ENCODE data around the gene ADCY2. TPM values are rescaled to one million over a fixed set of nuclear protein-coding genes. Genes with fewer than 3 reads are reported as not detected.

The ADCY2 gene
- not detected in 2 replicates for total RNA-seq

DNA sequence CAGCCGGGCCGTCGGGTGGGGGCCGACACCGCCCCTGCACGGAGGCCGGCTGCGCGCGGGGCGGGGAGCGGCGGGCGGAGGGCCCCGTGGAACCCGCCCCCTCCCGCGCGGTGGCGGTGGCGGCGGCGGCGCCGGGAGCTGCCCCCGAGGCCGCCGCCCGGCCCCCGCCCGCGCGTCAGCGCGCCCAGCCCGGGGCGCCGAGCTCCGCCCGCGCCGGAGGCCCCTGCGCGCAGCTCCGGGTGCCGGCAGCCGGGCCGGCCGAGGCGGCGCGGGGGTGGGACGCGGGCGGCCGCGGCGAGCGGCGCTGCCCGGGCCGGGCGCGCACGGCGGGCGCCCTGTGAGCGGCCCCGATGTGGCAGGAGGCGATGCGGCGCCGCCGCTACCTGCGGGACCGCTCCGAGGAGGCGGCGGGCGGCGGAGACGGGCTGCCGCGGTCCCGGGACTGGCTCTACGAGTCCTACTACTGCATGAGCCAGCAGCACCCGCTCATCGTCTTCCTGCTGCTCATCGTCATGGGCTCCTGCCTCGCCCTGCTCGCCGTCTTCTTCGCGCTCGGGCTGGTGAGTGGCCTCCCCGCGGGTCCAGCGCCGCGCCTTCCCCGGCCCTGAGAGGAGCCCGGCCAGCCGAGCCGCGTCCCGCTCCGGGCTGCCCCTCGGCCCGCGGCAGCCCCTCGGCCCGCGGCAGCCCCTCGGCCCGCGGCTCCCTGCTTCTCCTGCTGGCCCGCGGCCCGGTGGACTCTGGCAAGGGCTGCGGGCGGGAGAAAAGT lies at the start of gene ADCY2:
TSS of gene ADCY2 (plus strand) at position 192 of the 766 bp plus-strand sequence. CDS start at position 351, 159 bp downstream.
- no peak for DNase-seq (ENCODE audit: low read depth)

DNA sequence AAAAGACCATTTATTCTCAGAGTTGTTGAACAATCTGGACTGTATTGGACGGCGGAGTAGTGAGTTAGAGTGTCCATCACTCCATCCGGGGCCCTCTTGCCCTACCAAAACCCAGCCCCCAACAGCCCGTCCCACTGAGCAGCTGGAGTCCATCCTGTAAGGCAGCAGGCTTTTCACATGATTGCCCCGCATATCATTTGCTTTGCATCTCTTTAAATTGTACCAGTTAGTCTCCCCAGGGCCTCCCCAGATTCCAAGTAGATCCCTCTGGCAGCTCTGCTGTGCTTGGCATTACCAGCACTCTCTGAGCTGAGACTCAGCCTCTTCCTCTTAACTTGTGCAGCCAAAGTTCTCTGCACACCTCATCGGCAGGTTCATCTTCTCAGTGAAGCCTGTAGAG lies 48.6 kb upstream of the ADCY2 start:
- no peak for DNase-seq (ENCODE audit: low read depth)

DNA sequence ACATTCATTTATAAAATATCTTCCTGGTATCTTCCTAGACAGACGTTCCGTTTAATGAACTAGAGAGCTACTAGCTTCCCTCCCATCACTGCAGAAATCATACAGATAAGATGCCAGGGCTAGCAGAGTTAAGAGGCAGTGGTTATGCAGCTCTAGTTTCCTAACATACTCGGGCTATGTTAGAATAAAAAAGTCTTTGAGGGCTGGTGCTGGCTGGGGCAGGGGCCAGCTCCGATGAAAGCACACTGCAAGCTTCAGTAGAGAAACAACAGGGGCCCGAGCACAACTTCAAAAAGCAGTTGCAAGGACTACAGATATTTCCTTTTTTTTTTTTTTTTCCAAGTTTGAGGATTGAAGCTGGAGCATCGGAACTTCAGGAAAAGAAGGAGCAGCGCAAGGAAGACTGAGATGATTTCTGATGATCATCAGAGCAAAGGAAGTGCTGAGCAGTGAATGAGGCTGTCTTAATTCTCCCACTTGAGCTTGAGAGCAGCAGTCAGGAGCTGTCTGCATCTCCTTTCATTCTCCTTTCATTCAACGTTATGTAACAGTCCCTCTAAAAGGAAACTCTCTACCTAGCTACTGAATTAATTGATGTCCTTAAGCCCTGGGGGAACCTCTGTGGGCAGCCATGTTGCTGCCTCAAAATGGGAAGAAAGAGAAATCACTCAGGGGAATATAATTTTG lies 47.6 kb upstream of the ADCY2 start:
- no peak for DNase-seq (ENCODE audit: low read depth)

DNA sequence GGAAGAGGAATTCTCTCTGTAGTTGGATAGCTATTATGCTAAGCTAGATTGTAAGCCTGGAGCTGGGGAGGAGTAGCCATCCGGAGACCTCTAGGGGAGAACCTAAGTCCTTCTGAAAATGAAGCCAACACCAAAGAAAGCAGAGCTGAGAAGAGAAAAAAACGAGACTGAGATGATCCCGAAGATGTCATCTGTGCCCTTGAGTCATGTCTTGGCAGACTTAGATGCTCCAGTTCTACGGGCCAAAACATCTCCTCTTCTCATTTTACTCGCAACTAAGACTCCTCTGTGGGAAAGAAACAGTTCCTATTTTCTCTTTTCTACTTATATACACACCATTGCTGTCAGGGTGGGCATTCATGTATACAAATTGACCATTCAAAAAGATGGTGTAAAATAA lies 34.3 kb upstream of the ADCY2 start:
- no peak for DNase-seq (ENCODE audit: low read depth)

DNA sequence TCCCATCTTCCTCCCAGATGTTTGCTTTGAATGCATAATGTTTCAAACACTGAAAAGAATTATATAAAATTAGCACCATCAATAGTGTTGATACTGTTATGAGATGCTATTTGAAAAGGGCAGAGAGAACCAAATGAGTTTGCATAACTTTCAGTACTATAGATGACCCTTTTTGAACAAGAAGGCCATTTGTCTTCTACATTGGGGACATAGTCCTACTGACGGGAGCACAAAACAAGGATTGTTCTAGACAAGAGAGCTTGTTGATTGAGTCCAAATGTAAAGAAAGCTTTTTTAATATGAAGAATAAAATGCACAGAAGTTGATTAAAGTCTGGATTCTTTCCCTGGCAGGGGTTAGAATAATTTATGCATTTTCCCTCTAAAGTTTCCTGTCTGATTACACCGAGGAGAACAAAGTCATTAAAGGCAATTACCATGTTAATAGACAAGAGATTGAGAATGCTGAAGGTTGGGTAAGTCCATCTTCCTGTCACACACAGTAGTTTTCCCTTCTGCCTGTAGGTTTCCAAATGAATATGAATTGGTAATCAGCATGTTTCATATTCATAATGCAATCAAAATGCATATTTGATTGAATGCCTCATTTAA lies 32.8 kb upstream of the ADCY2 start:
- no peak for DNase-seq (ENCODE audit: low read depth)

- DNase-seq (ENCODE audit: low read depth): no peak
Observed at GRCh38 chr5:7364226-7364875, 31.6 kb upstream of the ADCY2 start.

GRCh38 chr5:7367780-7368179 lies 28.2 kb upstream of the ADCY2 start:
- no peak for DNase-seq (ENCODE audit: low read depth)

DNA sequence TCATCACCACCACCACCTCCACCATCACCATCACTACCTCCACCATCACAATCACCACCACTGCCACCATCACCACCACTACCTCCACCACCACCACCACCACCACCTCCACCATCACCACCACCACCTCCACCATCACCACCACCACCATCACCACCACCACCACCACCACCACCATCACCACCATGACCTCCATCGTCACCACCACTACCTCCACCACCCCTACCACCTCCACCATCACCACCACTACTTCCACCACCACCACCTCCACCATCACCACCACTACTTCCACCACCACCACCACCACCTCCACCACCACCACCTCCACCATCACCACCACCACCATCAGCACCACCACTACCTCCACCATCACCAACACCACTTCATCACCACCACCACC lies 23.5 kb upstream of the ADCY2 start:
- no peak for DNase-seq (ENCODE audit: low read depth)

DNA sequence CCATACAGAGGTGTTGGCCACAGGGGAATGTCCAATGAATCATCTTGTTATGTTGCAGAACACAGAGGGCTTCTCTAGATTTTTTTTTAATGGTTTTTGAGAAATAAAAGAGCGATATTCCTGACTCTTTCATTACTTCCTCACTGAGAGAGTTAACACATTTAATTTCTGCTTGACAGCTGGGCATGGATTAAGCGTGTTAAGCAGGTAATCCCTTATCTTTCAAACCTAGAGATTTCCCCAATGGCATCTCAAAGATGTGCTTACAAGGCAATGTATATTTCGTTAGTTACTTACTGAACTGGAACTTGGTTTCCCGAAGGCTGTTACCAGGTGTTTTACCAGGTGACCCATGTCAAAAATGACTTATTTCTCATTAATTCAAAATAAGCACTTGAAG lies 21.8 kb upstream of the ADCY2 start:
- no peak for DNase-seq (ENCODE audit: low read depth)

GRCh38 chr5:7375457-7375856 lies 20.5 kb upstream of the ADCY2 start:
- no peak for DNase-seq (ENCODE audit: low read depth)

DNA sequence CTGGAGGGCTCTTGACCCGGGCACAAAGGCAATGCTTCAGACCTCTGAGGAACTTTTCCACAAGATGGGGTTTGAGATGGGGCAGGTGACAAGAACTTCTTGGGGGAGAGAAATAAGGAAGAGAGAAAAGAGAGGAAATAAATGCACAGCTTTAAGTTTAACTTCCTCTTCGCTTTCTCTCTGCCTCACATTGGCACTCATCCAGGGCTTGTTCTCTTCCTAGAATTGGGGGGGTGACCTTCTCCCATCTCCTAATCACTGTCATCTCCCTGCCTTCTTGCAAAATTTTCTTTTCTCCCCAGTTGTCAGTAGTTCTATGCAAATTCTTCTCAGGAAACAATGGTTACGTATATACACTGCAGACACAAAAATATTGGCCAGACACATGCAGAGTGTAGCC lies 19.1 kb upstream of the ADCY2 start:
- no peak for DNase-seq (ENCODE audit: low read depth)

DNA sequence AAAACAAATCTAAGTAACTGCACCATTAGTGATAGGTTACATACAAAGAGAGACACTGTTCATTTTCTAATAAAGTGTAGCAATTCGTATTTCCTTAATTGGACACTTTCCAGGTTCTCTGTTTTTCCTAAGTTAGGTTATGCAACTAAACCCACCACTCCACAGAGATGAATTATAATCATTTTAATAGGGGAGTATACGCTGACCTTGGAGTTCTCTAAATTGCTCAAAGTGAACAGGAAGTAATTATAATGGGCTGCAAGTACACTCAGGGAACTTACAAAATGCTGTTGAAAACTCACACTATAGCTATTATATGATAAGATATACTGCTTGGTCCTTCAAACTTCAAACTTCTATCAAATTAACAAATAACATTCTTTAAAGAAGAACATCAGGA lies 18.2 kb upstream of the ADCY2 start:
- DNase-seq (ENCODE audit: low read depth): no peak

GRCh38 chr5:7382588-7382987 lies 13.3 kb upstream of the ADCY2 start:
- no peak for DNase-seq (ENCODE audit: low read depth)

GRCh38 chr5:7385681-7386080 lies 10.3 kb upstream of the ADCY2 start:
- DNase-seq (ENCODE audit: low read depth): no peak

- no peak for DNase-seq (ENCODE audit: low read depth)
Observed at GRCh38 chr5:7388553-7388952, 7.4 kb upstream of the ADCY2 start.

- DNase-seq (ENCODE audit: low read depth): peak; percentile 19
Observed at GRCh38 chr5:7391215-7391614, 4.7 kb upstream of the ADCY2 start.

GRCh38 chr5:7391814-7392692 lies 3.9 kb upstream of the ADCY2 start:
- peak; percentile 23 for DNase-seq (ENCODE audit: low read depth)

DNA sequence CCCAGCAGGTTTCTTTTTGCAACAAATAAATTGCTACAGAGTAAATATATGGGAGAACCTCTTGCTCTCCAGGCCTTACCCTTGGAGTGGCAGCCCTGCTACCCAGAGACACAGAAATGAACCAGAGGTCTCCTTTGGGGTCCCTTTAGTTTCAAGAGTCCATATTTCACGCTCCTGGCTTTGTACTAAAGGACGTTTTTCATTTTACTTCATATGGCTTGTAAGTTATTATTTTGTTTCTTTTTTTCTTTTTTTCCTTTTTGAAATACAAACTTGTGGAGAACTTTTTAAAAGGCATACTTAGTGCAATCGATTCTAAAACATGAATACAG lies 3.3 kb upstream of the ADCY2 start:
- no peak for DNase-seq (ENCODE audit: low read depth)

DNA sequence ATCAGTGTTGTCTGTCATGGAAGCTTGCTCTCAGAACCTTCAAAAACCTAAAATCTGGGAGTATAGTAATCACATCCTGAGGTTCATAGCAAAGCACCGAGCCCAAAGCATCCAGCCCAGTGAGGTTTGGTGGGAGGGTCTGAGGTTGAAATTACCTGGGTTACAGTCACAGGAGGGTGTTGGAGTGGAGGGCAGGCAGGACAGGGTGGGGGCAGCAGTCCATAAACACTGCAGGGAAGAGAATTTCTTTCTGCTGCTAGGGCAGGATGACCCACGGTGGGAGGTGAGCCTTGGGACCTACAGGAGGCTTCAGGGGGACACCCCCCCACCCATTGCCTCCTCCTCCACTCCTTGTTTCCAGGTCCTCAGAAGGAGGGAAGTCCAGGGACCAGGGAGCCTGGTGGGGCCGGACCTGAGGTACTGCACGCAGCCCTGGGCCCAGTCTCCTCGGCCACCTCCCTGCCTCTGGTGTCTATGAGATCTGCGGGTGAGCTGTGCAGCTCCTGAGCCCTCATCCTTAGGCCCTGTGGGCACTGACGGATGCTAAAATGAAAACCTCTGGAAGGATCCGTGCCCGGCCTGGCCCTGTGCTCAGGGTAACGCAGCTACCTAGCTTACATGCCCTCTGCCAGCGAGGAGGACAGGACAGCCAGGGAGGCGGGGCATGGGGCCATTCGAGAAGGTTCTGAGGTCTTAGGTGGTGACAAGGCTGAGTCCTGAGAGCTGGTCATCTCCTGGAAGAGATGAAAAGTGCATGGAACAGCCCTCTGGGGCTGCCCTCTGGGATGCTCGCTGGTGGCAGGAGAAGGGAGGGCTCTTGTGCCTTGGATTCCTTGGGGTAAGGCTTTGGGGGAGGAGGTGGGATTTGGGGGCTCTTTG lies 1.8 kb upstream of the ADCY2 start:
- DNase-seq (ENCODE audit: low read depth): no peak

DNA sequence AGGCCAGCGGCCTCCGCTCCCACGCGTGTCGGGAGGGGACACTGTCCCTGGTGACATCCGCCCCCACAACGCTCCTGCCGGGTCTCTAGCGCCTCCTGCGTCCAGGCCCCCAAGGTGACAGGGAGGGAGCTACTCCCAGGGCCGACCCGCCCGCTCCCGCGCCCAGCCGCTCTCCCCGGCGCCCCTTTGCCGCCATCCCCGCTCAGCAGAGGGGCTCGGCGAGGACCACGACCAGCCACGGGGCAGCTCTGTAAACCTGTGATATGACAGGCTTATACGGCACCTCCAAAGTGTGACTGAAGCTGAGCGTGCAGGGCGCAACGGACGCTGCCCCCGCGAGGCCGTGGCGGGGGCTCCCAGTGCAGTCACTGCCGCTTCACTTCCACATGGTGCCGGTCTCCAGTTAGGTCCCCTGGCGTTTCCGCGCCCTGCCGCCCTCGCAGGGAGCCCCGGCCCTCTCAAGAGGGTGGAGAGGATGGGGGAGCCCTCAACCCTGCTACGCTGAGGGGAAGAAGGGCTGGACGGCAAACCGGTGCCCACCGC lies 978 bp upstream of the ADCY2 start:
- DNase-seq (ENCODE audit: low read depth): no peak
